Thyroid gland (tissue), 4 donors: Measurements from ENCODE around the gene TRABD2A.

Experiments used
- CTCF ChIP-seq, 6 experiments: fragments of 200-600 bp in 3 of 6; fragments of 450-650 bp in 3 of 6; sonication (generic) in 3 of 6; IDR thresholded peaks; one replicate each; pipeline ENCODE4 v1.5.1; 2016 to 2019; ENCODE audit warnings: antibody characterized with exemption in 6 of 6, mild to moderate bottlenecking in 2 of 6, inconsistent platforms in 1 of 6, moderate library complexity in 1 of 6
- POLR2A ChIP-seq, 2 donors: fragments of 450-650 bp; IDR thresholded peaks; one replicate each; pipeline ENCODE4 v1.6.1; 2017; ENCODE audit warnings: antibody characterized with exemption in 2 of 2, mild to moderate bottlenecking in 2 of 2, moderate library complexity in 1 of 2

- no peak for TF ChIP-seq CTCF (IDR thresholded peaks at IDR 0.05)
- TF ChIP-seq POLR2A (IDR thresholded peaks at IDR 0.05), result no peak
Measured at GRCh38 chr2:84781942-84782716, 98.8 kb downstream of the TRABD2A start.
